Lower leg skin (tissue), 3 donors: Measurements from ENCODE around the gene AGR3.

ENCODE experiments used
- CTCF ChIP-seq, 3 donors: fragments of 450-650 bp; IDR thresholded peaks; one replicate each; pipeline ENCODE4 v1.5.1; 2016; ENCODE audit warnings: antibody characterized with exemption in 3 of 3, mild to moderate bottlenecking in 3 of 3, moderate library complexity in 2 of 3
- POLR2A ChIP-seq, 2 donors: fragments of 450-650 bp; IDR thresholded peaks; one replicate each; pipeline ENCODE4 v1.6.1; 2016 to 2017; ENCODE audit warnings: antibody characterized with exemption in 2 of 2, mild to moderate bottlenecking in 1 of 2, moderate library complexity in 1 of 2

GRCh38 chr7:16926861-16927260, 45.1 kb upstream of the AGR3 start:
- TF ChIP-seq POLR2A (IDR thresholded peaks at IDR 0.05): no peak
- no peak for TF ChIP-seq CTCF (IDR thresholded peaks at IDR 0.05)
